ENCODE data around the gene ASB6.
"Not testable (repeated sequence)": the region's sequence is repeated elsewhere in the genome, so short reads cannot be mapped to it uniquely, and the experiment has no call there.

The ASB6 gene

GRCh38 chr9:129673602-129674001 lies 31.7 kb upstream of the ASB6 start:
- no peak overlapping the region for H3K27ac Mint-ChIP-seq
- H3K4me3 Mint-ChIP-seq: no peak overlapping the region
- H3K27me3 Mint-ChIP-seq: peaks cover 28% of the 10 kb centered on the region
- DNase-seq: no peak
- H3K36me3 Mint-ChIP-seq (ENCODE audit: low read depth): no peaks in the 10 kb centered on the region
- H3K4me1 Mint-ChIP-seq (ENCODE audit: low read depth): peaks cover 3% of the 10 kb centered on the region
- no peaks in the 10 kb centered on the region for H3K9me3 Mint-ChIP-seq

- H3K27ac Mint-ChIP-seq: no peak overlapping the region
- no peaks in the 10 kb centered on the region for H3K9me3 Mint-ChIP-seq
Measured at GRCh38 chr9:129672702-129673101, 30.8 kb upstream of the ASB6 start.

DNA sequence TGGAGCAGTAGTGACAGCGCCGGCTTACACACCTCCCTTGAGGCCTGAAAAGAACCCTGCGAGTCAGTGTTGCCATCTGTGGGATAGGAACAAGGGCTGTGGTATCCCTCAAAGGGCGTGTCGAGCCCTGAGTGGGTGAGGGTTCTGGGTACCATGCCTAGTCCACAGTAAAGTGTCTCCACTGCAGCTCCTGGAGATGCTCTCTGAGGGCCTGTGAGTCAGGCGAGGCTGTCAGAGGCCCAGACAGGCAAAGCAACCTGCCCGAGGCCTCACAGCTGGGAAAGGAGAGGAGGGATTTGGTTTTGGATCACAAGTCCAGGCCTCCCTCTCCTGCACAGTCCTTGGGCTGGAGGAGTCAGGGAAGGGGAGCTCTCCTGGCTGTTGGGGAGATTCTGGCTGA lies 29.6 kb upstream of the ASB6 start:
- H3K9me3 Mint-ChIP-seq: no peaks in the 10 kb centered on the region
- H3K27me3 Mint-ChIP-seq: peaks cover 26% of the 10 kb centered on the region
- DNase-seq: no peak
- no peak overlapping the region for H3K27ac Mint-ChIP-seq
- H3K4me3 Mint-ChIP-seq: no peak overlapping the region
- H3K4me1 Mint-ChIP-seq (ENCODE audit: low read depth): peaks cover 3% of the 10 kb centered on the region
- H3K36me3 Mint-ChIP-seq (ENCODE audit: low read depth): no peaks in the 10 kb centered on the region

More at GRCh38 chr9:129672702-129673101, 30.8 kb upstream of the ASB6 start:
- DNase-seq: no peak
- H3K27me3 Mint-ChIP-seq: peaks cover 26% of the 10 kb centered on the region
- H3K36me3 Mint-ChIP-seq (ENCODE audit: low read depth): no peaks in the 10 kb centered on the region
- peaks cover 3% of the 10 kb centered on the region for H3K4me1 Mint-ChIP-seq (ENCODE audit: low read depth)
- H3K4me3 Mint-ChIP-seq: no peak overlapping the region

DNA sequence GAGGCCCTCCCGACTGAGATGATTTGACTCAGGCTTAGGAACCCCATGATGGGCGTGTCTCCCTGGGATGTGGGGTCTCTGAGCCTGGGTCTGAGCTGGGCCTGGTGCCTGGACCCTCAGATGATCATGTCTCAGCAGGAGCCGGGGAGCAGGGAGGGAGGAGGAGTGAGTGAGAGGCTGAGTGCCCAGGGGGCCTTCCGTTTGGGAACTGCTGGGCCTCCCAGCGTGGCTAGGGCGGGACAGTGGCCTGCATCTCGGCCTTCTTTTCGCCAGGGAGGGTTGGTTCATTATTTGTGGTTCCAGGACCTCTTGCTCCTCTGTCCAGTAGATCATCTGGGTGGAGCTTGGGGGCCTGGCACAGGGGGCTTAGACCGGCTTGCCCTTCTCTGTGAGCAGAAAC lies 29.1 kb upstream of the ASB6 start:
- Mint-ChIP-seq H3K27me3 (peaks cover 24% of the 10 kb centered on the region), H3K4me1 (ENCODE audit: low read depth) (peaks cover 3% of the 10 kb centered on the region), H3K4me3 (no peak overlapping the region), H3K36me3 (ENCODE audit: low read depth) (no peaks in the 10 kb centered on the region), H3K27ac (no peak overlapping the region), H3K9me3 (no peaks in the 10 kb centered on the region)
- no peak for DNase-seq

- Mint-ChIP-seq H3K4me1 (ENCODE audit: low read depth) (peaks cover 6% of the 10 kb centered on the region), H3K27me3 (peaks cover 27% of the 10 kb centered on the region), H3K27ac (no peak overlapping the region), H3K36me3 (ENCODE audit: low read depth) (no peaks in the 10 kb centered on the region), H3K4me3 (no peak overlapping the region), H3K9me3 (no peaks in the 10 kb centered on the region)
- DNase-seq: no peak
Measured at GRCh38 chr9:129669946-129670345, 28.0 kb upstream of the ASB6 start.

- no peak for DNase-seq
- Mint-ChIP-seq H3K9me3 (no peaks in the 10 kb centered on the region), H3K4me3 (no peak overlapping the region), H3K27me3 (peaks cover 31% of the 10 kb centered on the region), H3K4me1 (ENCODE audit: low read depth) (peaks cover 10% of the 10 kb centered on the region), H3K36me3 (ENCODE audit: low read depth) (no peaks in the 10 kb centered on the region), H3K27ac (no peak overlapping the region)
Measured at GRCh38 chr9:129669141-129669718, 27.3 kb upstream of the ASB6 start.

- Mint-ChIP-seq H3K27me3 (peaks cover 33% of the 10 kb centered on the region), H3K27ac (no peak overlapping the region), H3K4me1 (ENCODE audit: low read depth) (peaks cover 10% of the 10 kb centered on the region), H3K4me3 (no peak overlapping the region), H3K36me3 (ENCODE audit: low read depth) (no peaks in the 10 kb centered on the region), H3K9me3 (no peaks in the 10 kb centered on the region)
- DNase-seq: no peak
Measured at GRCh38 chr9:129667850-129668249, 25.9 kb upstream of the ASB6 start.

- DNase-seq: no peak
- Mint-ChIP-seq H3K4me3 (no peak overlapping the region), H3K4me1 (ENCODE audit: low read depth) (peaks cover 10% of the 10 kb centered on the region), H3K27me3 (peaks cover 35% of the 10 kb centered on the region), H3K36me3 (ENCODE audit: low read depth) (no peaks in the 10 kb centered on the region), H3K27ac (no peak overlapping the region), H3K9me3 (no peaks in the 10 kb centered on the region)
Measured at GRCh38 chr9:129667378-129667777, 25.4 kb upstream of the ASB6 start.

- no peaks in the 10 kb centered on the region for H3K9me3 Mint-ChIP-seq
- no peak overlapping the region for H3K4me3 Mint-ChIP-seq
- H3K27me3 Mint-ChIP-seq: peaks cover 35% of the 10 kb centered on the region
- no peak overlapping the region for H3K27ac Mint-ChIP-seq
- no peak for DNase-seq
- H3K4me1 Mint-ChIP-seq (ENCODE audit: low read depth): peaks cover 8% of the 10 kb centered on the region
- H3K36me3 Mint-ChIP-seq (ENCODE audit: low read depth): no peaks in the 10 kb centered on the region
Measured at GRCh38 chr9:129666575-129666974, 24.6 kb upstream of the ASB6 start.

GRCh38 chr9:129665814-129666520 lies 24.0 kb upstream of the ASB6 start:
- no peak overlapping the region for H3K27ac Mint-ChIP-seq
- DNase-seq: no peak
- H3K27me3 Mint-ChIP-seq: peaks cover 35% of the 10 kb centered on the region
- no peaks in the 10 kb centered on the region for H3K36me3 Mint-ChIP-seq (ENCODE audit: low read depth)
- peak overlapping the region; percentile 55 for H3K4me3 Mint-ChIP-seq
- no peaks in the 10 kb centered on the region for H3K9me3 Mint-ChIP-seq
- peaks cover 7% of the 10 kb centered on the region for H3K4me1 Mint-ChIP-seq (ENCODE audit: low read depth)

DNA sequence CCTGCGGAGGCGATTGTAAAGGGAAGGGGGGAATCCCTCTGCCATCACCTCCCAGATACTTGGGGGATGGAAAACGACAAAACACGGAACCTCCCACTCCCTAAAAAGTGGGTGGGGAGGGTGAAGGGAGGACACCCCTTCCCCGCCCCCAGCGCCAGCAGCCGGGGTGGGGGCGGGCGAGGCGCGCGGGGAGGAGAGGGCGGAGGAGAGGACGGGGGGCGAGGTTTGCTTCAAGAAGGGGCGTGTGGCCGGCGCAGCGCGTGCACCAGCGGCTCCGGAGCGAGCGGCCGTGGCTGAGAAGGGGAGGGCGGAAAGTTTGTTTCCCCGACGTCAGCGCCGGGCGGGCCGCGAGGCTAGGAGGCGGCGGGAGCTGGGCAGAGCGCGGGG lies 23.4 kb upstream of the ASB6 start, which contains the start of gene PRRX2:
Gene PRRX2, plus strand, starts transcription at position 259 of the 387 bp plus-strand sequence. CDS start 221 bp downstream, outside the sequence.
- Mint-ChIP-seq H3K4me3 (peak within 1 kb of the TSS; percentile 55), H3K9me3 (no peaks in the 10 kb centered on the region), H3K36me3 (ENCODE audit: low read depth) (no peaks in the 10 kb centered on the region), H3K27ac (no peak within 1 kb of the TSS), H3K27me3 (peaks cover 35% of the 10 kb centered on the region), H3K4me1 (ENCODE audit: low read depth) (peaks cover 7% of the 10 kb centered on the region)
- peak; percentile 57 for DNase-seq

DNA sequence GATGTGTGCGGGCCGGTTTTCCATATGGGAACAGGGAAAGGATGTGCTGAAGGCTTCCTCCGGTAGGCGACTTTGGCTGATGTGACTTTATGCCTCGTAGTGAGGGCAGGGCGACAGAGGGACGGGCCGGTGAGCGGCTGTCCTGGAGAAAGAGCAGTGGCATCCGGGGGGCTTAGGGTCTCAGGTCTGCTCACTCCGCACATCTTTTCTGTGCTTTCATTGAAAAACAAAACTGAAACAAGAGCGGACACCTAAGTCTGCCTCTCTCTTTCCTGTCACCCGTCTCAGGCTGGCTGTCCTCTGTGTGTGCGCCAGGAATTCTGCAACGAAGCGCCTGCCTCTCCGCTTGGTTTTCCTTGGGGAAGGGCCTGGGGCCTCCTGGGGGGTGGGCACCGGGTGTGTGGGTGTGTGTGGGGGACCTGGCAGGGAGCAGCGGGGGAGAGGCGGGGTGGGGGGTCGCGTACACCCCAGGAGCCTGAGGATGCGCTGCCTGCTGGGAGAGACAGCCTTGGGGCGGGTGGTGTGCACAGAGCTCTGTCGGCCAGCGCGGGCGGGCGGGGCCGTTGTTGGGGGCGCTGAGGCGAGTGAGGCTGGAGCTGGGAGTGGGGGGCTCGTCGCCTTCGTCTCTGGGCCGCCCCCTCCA lies 22.9 kb upstream of the ASB6 start:
- H3K27ac Mint-ChIP-seq: no peak overlapping the region
- peak; percentile 39 for DNase-seq
- peaks cover 33% of the 10 kb centered on the region for H3K27me3 Mint-ChIP-seq
- H3K4me1 Mint-ChIP-seq (ENCODE audit: low read depth): peaks cover 7% of the 10 kb centered on the region
- no peaks in the 10 kb centered on the region for H3K36me3 Mint-ChIP-seq (ENCODE audit: low read depth)
- peak overlapping the region; percentile 43 for H3K4me3 Mint-ChIP-seq
- no peaks in the 10 kb centered on the region for H3K9me3 Mint-ChIP-seq

- DNase-seq; H3K27ac Mint-ChIP-seq; H3K4me1 Mint-ChIP-seq (ENCODE audit: low read depth); H3K9me3 Mint-ChIP-seq; H3K36me3 Mint-ChIP-seq (ENCODE audit: low read depth); H3K4me3 Mint-ChIP-seq: not testable (repeated sequence)
- H3K27me3 Mint-ChIP-seq: peaks cover 18% of the 10 kb centered on the region
Measured at GRCh38 chr9:129662239-129662638, 20.3 kb upstream of the ASB6 start.

DNA sequence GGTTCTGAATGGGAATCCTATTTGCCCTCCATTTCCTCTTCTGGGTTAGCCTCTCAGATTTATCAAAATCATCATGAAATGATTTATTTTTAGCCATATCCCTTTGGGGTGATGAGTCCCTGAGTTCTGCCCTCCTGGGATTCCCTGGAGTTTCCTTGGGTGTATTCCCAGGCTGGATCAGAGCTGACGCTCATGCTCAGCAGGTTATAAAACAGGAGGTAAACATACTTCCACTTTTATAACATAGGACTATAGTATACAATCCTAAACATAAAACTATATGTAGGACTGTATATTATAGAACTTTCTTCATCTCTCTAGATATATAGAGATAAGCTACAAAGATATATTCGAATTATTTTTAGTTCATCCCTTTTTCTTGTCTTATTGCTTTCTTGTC lies 19.1 kb upstream of the ASB6 start:
- no peak overlapping the region for H3K27ac Mint-ChIP-seq
- no peaks in the 10 kb centered on the region for H3K9me3 Mint-ChIP-seq
- H3K4me3 Mint-ChIP-seq: no peak overlapping the region
- peaks cover 7% of the 10 kb centered on the region for H3K4me1 Mint-ChIP-seq (ENCODE audit: low read depth)
- DNase-seq: no peak
- H3K36me3 Mint-ChIP-seq (ENCODE audit: low read depth): no peaks in the 10 kb centered on the region
- H3K27me3 Mint-ChIP-seq: peaks cover 12% of the 10 kb centered on the region

DNA sequence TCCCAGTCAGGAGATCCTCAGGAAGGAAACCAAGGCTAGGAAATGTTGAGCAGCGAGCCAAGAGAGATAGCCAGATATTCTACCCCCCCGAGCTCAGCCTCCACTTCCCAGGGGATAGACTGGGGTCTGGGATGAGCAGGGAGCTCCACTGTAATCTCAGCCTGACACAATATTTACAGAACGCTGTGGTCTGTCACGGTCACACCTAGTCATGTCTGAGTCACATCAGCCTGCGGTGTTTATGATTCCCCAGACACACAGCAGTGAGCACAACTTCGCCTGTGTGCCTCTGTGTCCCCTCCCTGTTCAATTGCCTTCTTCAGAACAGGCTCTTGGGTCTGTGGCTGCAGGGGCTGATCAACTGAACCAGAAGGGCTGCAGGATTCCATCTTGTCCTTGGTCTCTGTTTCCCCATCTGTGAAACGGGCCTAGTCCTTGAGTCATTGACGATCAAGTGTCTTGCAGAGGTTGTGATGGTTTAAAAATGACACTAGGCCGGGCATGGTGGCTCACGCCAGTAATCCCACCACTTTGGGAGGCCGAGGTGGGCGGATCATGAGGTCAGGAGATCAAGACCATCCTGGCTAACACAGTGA lies 14.9 kb upstream of the ASB6 start:
- DNase-seq: no peak
- H3K4me1 Mint-ChIP-seq (ENCODE audit: low read depth): no peaks in the 10 kb centered on the region

More for the DNA sequence above, 14.9 kb upstream of the ASB6 start:
- Mint-ChIP-seq H3K27ac (no peak overlapping the region), H3K36me3 (ENCODE audit: low read depth) (no peaks in the 10 kb centered on the region), H3K9me3 (no peaks in the 10 kb centered on the region), H3K4me3 (no peak overlapping the region), H3K27me3 (no peaks in the 10 kb centered on the region)

Measured in activated T-cell treated with anti-CD3 and anti-CD28 coated beads, Interleukin-2, amount 50 U/mL, for 24 hours (primary cell).